ENCODE results near the gene SUPT16H.
A peak's percentile ranks its signal among the peaks of the same experiment; 100 is the strongest.

SUPT16H gene

DNA sequence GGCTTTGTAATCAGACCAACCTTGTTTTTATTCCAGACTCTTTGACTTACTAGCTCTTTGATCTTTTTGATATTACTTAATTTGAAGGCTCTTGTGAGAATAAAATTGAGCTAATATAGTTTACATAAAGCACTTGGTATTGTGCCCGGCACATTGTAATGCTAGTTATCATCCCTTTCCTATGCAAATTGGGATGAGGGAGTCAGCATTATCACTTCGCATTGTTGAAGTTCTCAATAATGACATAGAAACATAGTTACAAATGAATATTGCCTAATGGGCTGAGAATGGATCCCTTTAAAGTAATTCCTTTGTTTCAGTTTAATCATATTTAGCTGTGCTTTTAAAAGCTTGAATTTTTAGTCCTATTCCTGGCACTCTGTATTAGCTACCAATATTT lies 36.6 kb downstream of the SUPT16H start:
- peaks cover 9% of the 10 kb centered on the region for H3K27me3 Mint-ChIP-seq

DNA sequence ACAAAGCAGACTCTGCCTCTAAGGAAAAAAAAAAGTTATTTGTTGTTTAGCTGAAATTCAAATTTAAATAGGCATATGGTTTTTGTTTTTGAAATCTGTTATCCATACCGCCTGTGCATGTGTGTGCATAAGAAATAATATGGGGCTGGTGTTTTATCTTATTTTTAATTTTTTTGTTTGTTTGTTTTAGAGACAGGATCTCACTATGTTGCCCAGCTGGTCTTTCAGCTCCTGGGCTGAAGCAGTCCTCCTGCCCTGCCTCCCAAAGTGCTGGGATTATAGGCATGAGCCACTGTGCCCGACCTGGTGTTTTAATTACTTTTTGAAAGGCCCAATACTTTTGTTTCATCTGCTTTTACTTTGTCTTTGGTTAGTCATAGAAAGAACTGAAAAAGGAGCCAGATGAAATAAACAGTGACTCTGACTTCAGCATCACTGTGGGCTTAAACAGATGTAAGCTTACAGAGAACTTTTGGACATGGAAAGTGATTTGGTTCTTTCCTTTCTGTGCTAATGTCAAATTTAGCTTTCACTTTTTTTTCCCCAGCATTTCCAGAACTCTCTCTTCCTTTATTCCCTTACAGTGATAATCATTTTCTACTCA lies 37.2 kb downstream of the SUPT16H start:
- DNase-seq (ENCODE audit: low spot score in 2 of 2) (no peak), ATAC-seq (replicated peaks; ENCODE audit: extremely low read depth, poor library complexity, severe bottlenecking) (no peak)
- Mint-ChIP-seq H3K4me1 (no peaks in the 10 kb centered on the region), H3K27me3 (peaks cover 10% of the 10 kb centered on the region), H3K4me3 (no peak overlapping the region), H3K9me3 (no peaks in the 10 kb centered on the region), H3K36me3 (ENCODE audit: insufficient read depth) (peaks cover 8% of the 10 kb centered on the region), H3K27ac (ENCODE audit: low read depth) (no peak overlapping the region)

More for the DNA sequence above, 36.6 kb downstream of the SUPT16H start:
- H3K4me1 Mint-ChIP-seq: peaks cover 5% of the 10 kb centered on the region
- H3K4me3 Mint-ChIP-seq: no peak overlapping the region
- peaks cover 13% of the 10 kb centered on the region for H3K36me3 Mint-ChIP-seq (ENCODE audit: insufficient read depth)
- ATAC-seq (replicated peaks; ENCODE audit: extremely low read depth, poor library complexity, severe bottlenecking): no peak
- H3K27ac Mint-ChIP-seq (ENCODE audit: low read depth): no peak overlapping the region
- DNase-seq (ENCODE audit: low spot score in 2 of 2): no peak
- no peaks in the 10 kb centered on the region for H3K9me3 Mint-ChIP-seq

DNA sequence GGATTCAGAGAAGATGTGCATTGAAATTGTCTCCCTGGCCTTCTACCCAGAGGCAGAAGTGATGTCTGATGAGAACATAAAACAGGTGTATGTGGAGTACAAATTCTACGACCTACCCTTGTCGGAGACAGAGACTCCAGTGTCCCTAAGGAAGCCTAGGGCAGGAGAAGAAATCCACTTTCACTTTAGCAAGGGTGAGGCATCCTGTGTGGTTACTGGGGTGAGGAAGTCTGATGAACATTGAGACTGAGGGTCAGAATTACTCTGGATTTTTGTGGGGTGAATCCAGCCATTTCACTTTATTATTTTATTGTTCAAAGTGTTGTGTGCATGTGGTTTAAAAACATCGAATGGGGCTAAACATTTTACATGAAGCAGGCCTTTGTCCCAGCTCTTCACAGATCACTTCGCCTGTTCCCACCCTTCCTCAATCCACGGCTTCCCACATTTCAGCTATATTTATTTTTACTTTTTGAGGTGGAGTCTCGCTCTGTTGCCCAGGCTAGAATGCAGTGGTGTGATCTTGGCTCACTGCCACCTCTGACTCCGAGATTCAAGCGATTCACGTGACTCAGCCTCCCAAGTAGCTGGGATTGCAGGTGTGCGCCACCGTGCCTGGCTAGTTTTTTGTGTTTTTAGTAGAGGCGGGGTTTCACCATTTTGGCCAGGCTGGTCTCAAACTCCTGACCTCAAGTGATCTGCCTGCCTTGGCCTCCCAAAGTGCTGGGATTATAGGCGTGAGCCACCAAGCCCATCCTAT lies 40.6 kb downstream of the SUPT16H start:
- peaks cover 2% of the 10 kb centered on the region for H3K36me3 Mint-ChIP-seq (ENCODE audit: insufficient read depth)
- no peak overlapping the region for H3K4me3 Mint-ChIP-seq
- DNase-seq (ENCODE audit: low spot score in 2 of 2) (no peak), ATAC-seq (replicated peaks; ENCODE audit: extremely low read depth, poor library complexity, severe bottlenecking) (no peak)
- no peaks in the 10 kb centered on the region for H3K4me1 Mint-ChIP-seq
- H3K27me3 Mint-ChIP-seq: peaks cover 31% of the 10 kb centered on the region
- no peak overlapping the region for H3K27ac Mint-ChIP-seq (ENCODE audit: low read depth)
- H3K9me3 Mint-ChIP-seq: no peaks in the 10 kb centered on the region

DNA sequence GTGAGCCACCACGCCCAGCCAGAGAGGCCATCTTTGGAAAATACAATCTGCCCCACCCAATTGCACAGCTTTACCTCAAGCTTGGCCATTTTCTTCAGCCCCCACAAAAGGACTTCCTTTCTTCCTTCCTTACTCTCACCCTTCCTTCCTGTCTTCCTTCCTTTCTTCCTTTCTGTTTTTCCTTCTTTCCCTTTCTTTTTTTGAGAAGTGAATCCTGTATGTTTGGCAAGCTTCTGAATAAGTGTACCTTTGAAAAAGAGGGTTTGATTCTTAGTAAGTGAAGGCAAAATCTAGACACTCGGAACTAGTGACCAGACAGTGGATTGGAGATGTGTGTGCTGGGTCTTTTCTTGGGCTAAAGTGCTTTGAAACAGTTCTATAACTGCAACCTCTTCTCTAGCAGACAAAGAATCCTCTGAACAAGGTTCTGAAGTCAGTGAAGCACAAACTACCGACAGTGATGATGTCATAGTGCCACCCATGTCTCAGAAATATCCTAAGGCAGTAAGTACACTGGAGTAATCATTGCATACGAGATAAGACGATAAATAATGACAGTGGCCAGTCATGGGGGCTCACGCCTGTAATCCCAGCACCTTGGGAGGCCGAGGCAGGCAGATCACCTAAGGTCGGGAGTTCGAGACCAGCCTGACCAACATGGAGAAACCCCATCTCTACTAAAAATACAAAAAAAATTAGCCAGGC lies 49.5 kb downstream of the SUPT16H start:
- Mint-ChIP-seq H3K9me3 (no peaks in the 10 kb centered on the region), H3K27ac (ENCODE audit: low read depth) (no peak overlapping the region), H3K36me3 (ENCODE audit: insufficient read depth) (peaks cover 1% of the 10 kb centered on the region), H3K4me3 (no peak overlapping the region), H3K4me1 (no peaks in the 10 kb centered on the region), H3K27me3 (peaks cover under 1% of the 10 kb centered on the region)
- DNase-seq (ENCODE audit: low spot score in 2 of 2) (no peak), ATAC-seq (replicated peaks; ENCODE audit: extremely low read depth, poor library complexity, severe bottlenecking) (no peak)

DNA sequence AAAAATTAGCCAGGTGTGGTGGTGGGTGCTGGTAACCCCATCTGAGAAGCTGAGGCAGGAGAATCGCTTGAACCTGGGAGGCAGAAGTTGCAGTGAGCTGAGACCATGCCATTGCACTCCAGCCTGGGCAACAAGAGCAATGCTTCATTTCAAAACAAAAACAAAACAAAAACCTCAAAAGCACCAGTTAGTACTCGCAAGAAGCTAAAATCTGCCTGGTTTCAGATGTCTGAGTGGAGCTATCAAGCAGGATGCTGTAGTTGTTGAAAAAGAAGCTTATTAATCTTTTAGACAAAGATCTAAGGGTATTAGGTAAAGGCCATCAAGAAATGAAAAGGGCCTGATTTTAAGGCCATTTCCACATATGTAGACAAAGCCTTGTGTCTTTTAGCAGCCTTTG lies 50.9 kb downstream of the SUPT16H start:
- Mint-ChIP-seq H3K4me1 (no peaks in the 10 kb centered on the region), H3K27me3 (no peaks in the 10 kb centered on the region), H3K36me3 (ENCODE audit: insufficient read depth) (peaks cover 1% of the 10 kb centered on the region), H3K9me3 (no peaks in the 10 kb centered on the region), H3K27ac (ENCODE audit: low read depth) (no peak overlapping the region), H3K4me3 (no peak overlapping the region)
- DNase-seq (ENCODE audit: low spot score in 2 of 2) (no peak), ATAC-seq (replicated peaks; ENCODE audit: extremely low read depth, poor library complexity, severe bottlenecking) (no peak)

DNA sequence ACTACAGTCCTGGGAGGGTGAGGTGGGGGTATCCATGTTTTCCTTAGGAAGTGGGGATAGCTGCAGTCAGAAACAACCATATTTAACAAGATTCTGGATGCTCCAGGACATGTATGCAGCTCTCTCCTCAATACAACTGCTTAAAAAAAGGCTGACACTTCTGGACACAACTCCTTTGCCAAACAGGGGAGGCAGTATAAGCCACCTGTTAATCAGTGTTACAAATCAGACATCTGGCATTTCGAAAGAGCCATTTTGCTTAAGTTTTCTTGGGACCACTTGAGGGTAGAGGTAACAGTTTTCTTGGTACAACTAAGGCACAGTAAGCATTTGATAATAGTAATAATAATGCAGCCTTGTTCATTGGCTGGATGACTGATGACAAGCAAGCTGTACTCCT lies 56.8 kb downstream of the SUPT16H start:
- Mint-ChIP-seq H3K27ac (ENCODE audit: low read depth) (no peak overlapping the region), H3K9me3 (no peaks in the 10 kb centered on the region), H3K36me3 (ENCODE audit: insufficient read depth) (no peaks in the 10 kb centered on the region), H3K4me3 (no peak overlapping the region), H3K4me1 (no peaks in the 10 kb centered on the region), H3K27me3 (peaks cover 19% of the 10 kb centered on the region)
- no peak for ATAC-seq (replicated peaks; ENCODE audit: extremely low read depth, poor library complexity, severe bottlenecking)
- no peak for DNase-seq (ENCODE audit: low spot score in 2 of 2)

DNA sequence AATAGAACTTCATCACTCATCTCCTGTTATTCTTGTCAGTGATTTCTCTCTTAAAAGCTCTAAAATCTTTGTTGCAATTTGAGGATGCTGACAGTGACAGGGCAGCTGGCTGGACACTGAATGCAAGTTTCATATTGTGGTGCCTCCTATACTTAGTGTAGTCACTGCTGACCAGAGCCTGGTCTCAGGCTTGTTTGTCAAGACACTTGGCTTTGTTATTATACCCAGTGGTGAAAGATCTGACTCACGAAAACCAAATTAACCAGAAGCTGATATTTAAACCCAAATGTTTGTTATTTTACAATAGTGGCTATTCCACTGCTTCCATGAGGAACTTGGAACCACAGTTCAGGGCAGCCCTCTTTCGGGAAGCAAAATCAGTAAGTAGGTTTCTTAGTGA lies 61.1 kb downstream of the SUPT16H start:
- Mint-ChIP-seq H3K27ac (ENCODE audit: low read depth) (no peak overlapping the region), H3K36me3 (ENCODE audit: insufficient read depth) (peaks cover 2% of the 10 kb centered on the region), H3K9me3 (no peaks in the 10 kb centered on the region), H3K4me3 (no peak overlapping the region), H3K4me1 (peaks cover 6% of the 10 kb centered on the region), H3K27me3 (peaks cover 22% of the 10 kb centered on the region)
- ATAC-seq (replicated peaks; ENCODE audit: extremely low read depth, poor library complexity, severe bottlenecking) (no peak), DNase-seq (ENCODE audit: low spot score in 2 of 2) (no peak)

DNA sequence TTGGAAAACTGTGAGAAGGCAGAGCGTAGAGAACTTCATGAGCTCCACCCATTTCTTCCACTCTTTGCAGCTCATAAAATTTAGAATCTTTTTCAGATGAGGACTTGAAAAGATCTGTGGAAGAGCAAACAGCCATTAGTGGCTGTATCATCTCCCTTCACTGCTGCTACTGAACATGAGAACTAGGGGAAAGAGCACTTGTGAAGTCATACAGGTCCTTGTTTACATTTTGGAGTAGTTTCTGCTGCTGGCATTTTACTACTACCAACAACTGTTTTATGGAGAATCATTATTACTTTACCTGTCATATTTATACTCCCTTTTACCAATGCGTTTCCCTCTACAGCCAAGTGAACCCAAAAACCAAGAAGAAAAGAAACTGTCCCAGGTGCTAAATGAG lies 62.9 kb downstream of the SUPT16H start:
- Mint-ChIP-seq H3K9me3 (no peaks in the 10 kb centered on the region), H3K36me3 (ENCODE audit: insufficient read depth) (peaks cover 2% of the 10 kb centered on the region), H3K27me3 (peaks cover 24% of the 10 kb centered on the region), H3K27ac (ENCODE audit: low read depth) (no peak overlapping the region), H3K4me3 (no peak overlapping the region), H3K4me1 (peaks cover 6% of the 10 kb centered on the region)
- DNase-seq (ENCODE audit: low spot score in 2 of 2) (no peak), ATAC-seq (replicated peaks; ENCODE audit: extremely low read depth, poor library complexity, severe bottlenecking) (no peak)

DNA sequence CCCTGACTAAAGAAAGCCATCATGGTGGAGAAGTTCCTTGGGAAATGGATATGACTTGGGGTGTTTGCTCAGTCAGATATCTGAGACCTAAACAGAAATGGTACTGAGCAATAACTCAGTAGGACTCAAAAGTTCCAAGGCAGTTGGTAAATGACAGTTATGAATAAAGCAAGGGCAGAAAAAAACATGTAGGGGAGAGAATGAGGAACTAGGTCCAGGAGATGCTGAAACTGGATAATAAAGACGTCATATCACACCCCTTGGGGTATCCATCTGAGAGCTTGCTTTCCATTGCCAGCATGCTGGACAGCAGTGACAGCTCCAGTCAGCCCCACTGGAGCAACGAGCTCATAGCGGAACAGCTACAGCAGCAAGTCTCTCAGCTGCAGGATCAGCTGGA lies 66.4 kb downstream of the SUPT16H start:
- DNase-seq (ENCODE audit: low spot score in 2 of 2) (no peak), ATAC-seq (replicated peaks; ENCODE audit: extremely low read depth, poor library complexity, severe bottlenecking) (no peak)
- Mint-ChIP-seq H3K27ac (ENCODE audit: low read depth) (no peak overlapping the region), H3K9me3 (no peaks in the 10 kb centered on the region), H3K4me1 (peaks cover 6% of the 10 kb centered on the region), H3K4me3 (no peak overlapping the region), H3K36me3 (ENCODE audit: insufficient read depth) (peaks cover 2% of the 10 kb centered on the region), H3K27me3 (peaks cover 13% of the 10 kb centered on the region)

DNA sequence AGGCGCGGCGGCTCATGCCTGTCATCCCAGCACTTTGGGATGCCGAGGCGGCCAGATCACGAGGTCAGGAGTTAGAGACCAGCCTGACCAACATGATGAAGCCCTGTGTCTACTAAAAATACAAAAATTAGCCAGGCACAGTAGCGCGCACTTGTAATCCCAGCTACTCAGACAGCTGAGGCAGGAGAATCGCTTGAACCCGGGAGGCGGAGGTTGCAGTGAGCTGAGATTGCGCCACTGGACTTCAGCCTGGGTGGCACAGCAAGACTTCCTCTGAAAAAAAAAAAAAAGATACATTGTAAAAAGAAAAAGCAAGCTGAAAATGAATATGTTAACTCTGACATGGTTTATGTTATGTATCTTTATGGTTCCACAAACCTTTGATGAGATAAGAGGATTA lies 70.3 kb downstream of the SUPT16H start:
- H3K9me3 Mint-ChIP-seq: no peaks in the 10 kb centered on the region
- peaks cover 9% of the 10 kb centered on the region for H3K27me3 Mint-ChIP-seq
- peaks cover 10% of the 10 kb centered on the region for H3K4me1 Mint-ChIP-seq
- ATAC-seq (replicated peaks; ENCODE audit: extremely low read depth, poor library complexity, severe bottlenecking) (no peak), DNase-seq (ENCODE audit: low spot score in 2 of 2) (no peak)
- no peak overlapping the region for H3K27ac Mint-ChIP-seq (ENCODE audit: low read depth)
- no peak overlapping the region for H3K4me3 Mint-ChIP-seq
- no peaks in the 10 kb centered on the region for H3K36me3 Mint-ChIP-seq (ENCODE audit: insufficient read depth)

DNA sequence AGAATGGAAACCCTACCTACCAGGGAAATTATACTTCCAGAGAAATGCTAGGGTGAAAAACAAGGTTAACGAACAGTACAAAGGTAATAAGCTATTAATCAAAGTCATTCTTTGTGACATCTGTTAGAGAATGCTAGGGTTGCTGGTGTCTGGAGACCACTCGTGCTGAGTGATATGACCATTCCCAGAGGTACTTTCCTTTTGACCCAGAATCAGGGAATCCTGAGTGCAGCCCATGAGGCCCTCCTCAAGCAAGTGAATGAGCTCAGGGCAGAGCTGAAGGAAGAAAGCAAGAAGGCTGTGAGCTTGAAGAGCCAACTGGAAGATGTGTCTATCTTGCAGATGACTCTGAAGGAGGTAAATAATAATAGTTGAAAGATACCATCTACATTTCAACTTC lies 72.2 kb downstream of the SUPT16H start:
- no peaks in the 10 kb centered on the region for H3K27me3 Mint-ChIP-seq
- H3K36me3 Mint-ChIP-seq (ENCODE audit: insufficient read depth): no peaks in the 10 kb centered on the region
- no peak overlapping the region for H3K27ac Mint-ChIP-seq (ENCODE audit: low read depth)
- no peak for ATAC-seq (replicated peaks; ENCODE audit: extremely low read depth, poor library complexity, severe bottlenecking)
- no peaks in the 10 kb centered on the region for H3K9me3 Mint-ChIP-seq
- H3K4me1 Mint-ChIP-seq: peaks cover 15% of the 10 kb centered on the region
- DNase-seq (ENCODE audit: low spot score in 2 of 2): no peak
- no peak overlapping the region for H3K4me3 Mint-ChIP-seq

DNA sequence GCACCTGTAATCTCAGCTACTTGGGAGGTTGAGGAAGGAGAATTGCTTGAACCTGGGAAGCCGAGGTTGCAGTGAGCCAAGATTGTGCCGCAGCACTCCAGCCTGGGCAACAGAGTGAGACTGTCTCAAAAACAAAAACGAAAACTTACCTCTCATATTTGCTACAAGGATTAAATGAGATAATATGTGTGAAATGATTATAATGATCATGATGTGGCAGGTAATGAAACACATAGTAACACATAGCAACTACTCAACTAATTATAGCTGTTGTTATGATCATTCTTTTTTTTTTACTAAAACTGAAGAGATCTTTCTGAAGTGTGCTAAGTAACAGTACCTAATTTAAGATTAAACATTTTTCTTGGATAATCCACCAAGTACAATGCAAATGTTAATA lies 73.9 kb downstream of the SUPT16H start:
- ATAC-seq (replicated peaks; ENCODE audit: extremely low read depth, poor library complexity, severe bottlenecking): no peak
- Mint-ChIP-seq H3K27ac (ENCODE audit: low read depth) (no peak overlapping the region), H3K4me1 (peaks cover 15% of the 10 kb centered on the region), H3K4me3 (no peak overlapping the region), H3K9me3 (no peaks in the 10 kb centered on the region), H3K27me3 (no peaks in the 10 kb centered on the region), H3K36me3 (ENCODE audit: insufficient read depth) (no peaks in the 10 kb centered on the region)
- DNase-seq (ENCODE audit: low spot score in 2 of 2): no peak

DNA sequence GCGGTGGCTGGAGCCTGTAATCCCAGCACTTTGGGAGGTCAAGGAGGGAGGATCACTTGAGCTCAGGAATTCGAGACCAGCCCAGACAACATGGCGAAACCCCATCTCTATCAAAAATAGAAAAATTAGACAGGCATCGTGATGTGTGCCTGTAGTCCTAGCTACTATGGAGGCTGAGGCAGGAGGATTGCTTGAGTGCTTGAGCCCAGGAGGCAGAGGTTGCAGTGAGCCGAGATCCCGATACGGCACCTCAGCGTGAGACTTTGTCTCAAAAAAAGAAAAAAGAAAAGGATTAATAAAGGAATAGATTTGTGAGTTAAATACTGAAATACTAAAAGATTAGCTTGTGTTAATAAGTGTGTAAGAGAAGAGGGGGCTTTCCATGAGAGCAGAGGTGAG lies 74.6 kb downstream of the SUPT16H start:
- no peak for DNase-seq (ENCODE audit: low spot score in 2 of 2)
- Mint-ChIP-seq H3K4me3 (peak overlapping the region; percentile 68), H3K4me1 (peaks cover 15% of the 10 kb centered on the region), H3K27me3 (no peaks in the 10 kb centered on the region), H3K9me3 (no peaks in the 10 kb centered on the region), H3K36me3 (ENCODE audit: insufficient read depth) (no peaks in the 10 kb centered on the region), H3K27ac (ENCODE audit: low read depth) (peak overlapping the region; percentile 18)
- no peak for ATAC-seq (replicated peaks; ENCODE audit: extremely low read depth, poor library complexity, severe bottlenecking)

All from central memory CD8-positive, alpha-beta T cell (primary cell).